ENCODE measurements around the gene CTNNAL1. TPM values are rescaled to one million over a fixed set of nuclear protein-coding genes. Genes with fewer than 3 reads are reported as not detected.

The CTNNAL1 gene
- total and polyA plus RNA-seq, 9 of the 15 experiments (the other 6 are each of a cell fraction or from before 2014, with no cell fraction given): 23.2 to 78.0 (median 46.7) TPM

- H3K9ac ChIP-seq (ENCODE audit: insufficient read depth in 1 of 2, low read depth in 2 of 2, low read length in 2 of 2): no peak overlapping the region
- no peaks in the 10 kb centered on the region for H4K20me1 ChIP-seq (replicated peaks; ENCODE audit: control insufficient read depth, insufficient read depth, low read length)
- no peaks in the 10 kb centered on the region for H3K4me1 ChIP-seq (replicated peaks in 1 of 2; ENCODE audit: control insufficient read depth in 2 of 2, insufficient read depth in 2 of 2, low read length in 2 of 2)
- no peaks in the 10 kb centered on the region for H3K9me1 ChIP-seq (ENCODE audit: control insufficient read depth, insufficient read depth, low read length)
- no TSS peak for BruUV-seq (replicated peaks)
- in situ Hi-C loops (cut with MboI) (no loop called here), intact Hi-C loops (cut with micrococcal nuclease) (no loop called here)
- no peaks in the 10 kb centered on the region for H3K79me2 ChIP-seq (ENCODE audit: control insufficient read depth, insufficient read depth, low read length)
- 82% methylated on average over 3 of the region's 3 CpGs for WGBS (ENCODE audit: insufficient coverage, low coverage, missing lambda C conversion rate)
- DNase-seq (ENCODE audit: extremely low read depth in 1 of 4, low spot score in 3 of 4) (no peak), ATAC-seq (no peak), FAIRE-seq (no peak)
- H3K27me3 ChIP-seq (ENCODE audit: control insufficient read depth in 2 of 2, insufficient read depth in 2 of 2, low read length in 2 of 2): no peaks in the 10 kb centered on the region
- ChIA-PET POLR2A (no interaction called here), CTCF (ENCODE audit: low intra/inter-chr PET ratio) (no interaction called here)
- no peak overlapping the region for H3K4me3 ChIP-seq
- H3K27ac ChIP-seq (ENCODE audit: extremely low read depth, low read depth, low read length): no peak overlapping the region
- TF ChIP-seq ZNF324 (CRISPR knock-in tag; IDR thresholded peaks at IDR 0.05) (no peak), HOXB6 (CRISPR knock-in tag; IDR thresholded peaks at IDR 0.05; ENCODE audit: borderline replicate concordance) (no peak), KHSRP (IDR thresholded peaks at IDR 0.05) (no peak), SIN3B (IDR thresholded peaks at IDR 0.05; ENCODE audit: low read depth) (no peak), CHD2 (IDR thresholded peaks at IDR 0.05; ENCODE audit: low read depth, low read length) (no peak), NCOA1 (IDR thresholded peaks at IDR 0.05; ENCODE audit: low read depth) (no peak), RBM34 (IDR thresholded peaks at IDR 0.05; ENCODE audit: borderline replicate concordance, insufficient read depth, low read length) (no peak), ILK (tag; IDR thresholded peaks at IDR 0.05; ENCODE audit: borderline replicate concordance, low read depth) (no peak), HDAC1 (IDR thresholded peaks at IDR 0.05) (no peak), BACH1 (tag; IDR thresholded peaks at IDR 0.05) (no peak)
- H3K36me3 ChIP-seq (ENCODE audit: control insufficient read depth, insufficient read depth, low read length): peaks cover 53% of the 10 kb centered on the region
- H3K4me2 ChIP-seq (ENCODE audit: insufficient read depth, low read length): no peak overlapping the region
- no peaks in the 10 kb centered on the region for H3K9me3 ChIP-seq (replicated peaks; ENCODE audit: control insufficient read depth, insufficient read depth, low read depth, low read length)
- H2AFZ ChIP-seq (ENCODE audit: low read depth, low read length): no peak overlapping the region
Observed at GRCh38 chr9:109031241-109031640, 17.9 kb upstream of the CTNNAL1 start.
